ENCODE results near the gene PORCN.

GRCh38 chrX:48558271-48558670 is 49.5 kb downstream of the PORCN start:
- TF ChIP-seq CTCF (IDR thresholded peaks at IDR 0.05) (no peak), POLR2A (IDR thresholded peaks at IDR 0.05) (no peak)
